Osteoblast (primary cell): Measurements from ENCODE around the gene YY1. TPM values are rescaled to one million over a fixed set of nuclear protein-coding genes. Genes with fewer than 3 reads are reported as not detected.
"Not testable (repeated sequence)": the region's sequence is repeated elsewhere in the genome, so short reads cannot be mapped to it uniquely, and the experiment has no call there.

Source experiments
- DNase-seq: peaks from one replicate; pipeline ENCODE4 v3.0.0; 2011; ENCODE audit warnings: low spot score, mixed read lengths; ENCODE audit not compliant: insufficient read length; ENCODE audit errors: missing footprints
- H2AFZ ChIP-seq: 2 replicates; pipeline ENCODE4 v1.6.0; 2011; ENCODE audit warnings: mild to moderate bottlenecking, low read length
- H3K27ac ChIP-seq: 2 replicates; pipeline ENCODE4 v1.5.1; 2011; ENCODE audit warnings: mild to moderate bottlenecking, low read depth, low read length, moderate library complexity
- H3K27me3 ChIP-seq: 2 replicates; pipeline ENCODE4 v1.6.0; 2012; ENCODE audit warnings: mild to moderate bottlenecking, control low read depth, inconsistent platforms, low read length, moderate library complexity; ENCODE audit not compliant: insufficient read depth
- H3K36me3 ChIP-seq: 2 replicates; pipeline ENCODE4 v1.5.1; 2011; ENCODE audit warnings: mild to moderate bottlenecking, low read length, control low read depth, moderate library complexity; ENCODE audit not compliant: insufficient read depth
- H3K4me1 ChIP-seq: 2 replicates; pipeline ENCODE4 v1.5.1; 2011; ENCODE audit warnings: mild to moderate bottlenecking, low read length, control low read depth, moderate library complexity; ENCODE audit not compliant: insufficient read depth
- H3K4me2 ChIP-seq: 2 replicates; pipeline ENCODE4 v1.6.0; 2011; ENCODE audit warnings: mild to moderate bottlenecking, low read length; ENCODE audit not compliant: insufficient read depth
- H3K4me3 ChIP-seq: fragments of 200-600 bp; sonication (generic); 3 replicates; pipeline ENCODE4 v1.5.1; 2012; ENCODE audit warnings: mild to moderate bottlenecking, low read length, inconsistent platforms; ENCODE audit not compliant: insufficient read depth
- H3K79me2 ChIP-seq: 2 replicates; pipeline ENCODE4 v1.6.0; 2012; ENCODE audit warnings: mild to moderate bottlenecking, low read length, control low read depth, inconsistent platforms; ENCODE audit not compliant: insufficient read depth
- H3K9me3 ChIP-seq: 2 replicates; pipeline ENCODE4 v1.5.1; 2011; ENCODE audit warnings: low read depth, low read length, control low read depth
- H4K20me1 ChIP-seq: 2 replicates; pipeline ENCODE4 v1.6.0; 2012; ENCODE audit warnings: mild to moderate bottlenecking, low read length, control low read depth; ENCODE audit not compliant: insufficient read depth
- total RNA-seq: library from RNA; depleted of rRNA; stranded (reverse); fragments of >200 nt; gene quantifications from 2 replicates; pipeline ENCODE4 v1.2.3, GENCODE V29; 2012
- TF ChIP-seq, protein P1 (sequence below): IDR thresholded peaks from 2 replicates; pipeline ENCODE4 v1.5.1; 2011; ENCODE audit warnings: mild to moderate bottlenecking, low read depth, low read length, moderate library complexity; ENCODE audit errors: extremely low read depth

The YY1 gene
- total RNA-seq, 1 donor, result 45.2 TPM

DNA sequence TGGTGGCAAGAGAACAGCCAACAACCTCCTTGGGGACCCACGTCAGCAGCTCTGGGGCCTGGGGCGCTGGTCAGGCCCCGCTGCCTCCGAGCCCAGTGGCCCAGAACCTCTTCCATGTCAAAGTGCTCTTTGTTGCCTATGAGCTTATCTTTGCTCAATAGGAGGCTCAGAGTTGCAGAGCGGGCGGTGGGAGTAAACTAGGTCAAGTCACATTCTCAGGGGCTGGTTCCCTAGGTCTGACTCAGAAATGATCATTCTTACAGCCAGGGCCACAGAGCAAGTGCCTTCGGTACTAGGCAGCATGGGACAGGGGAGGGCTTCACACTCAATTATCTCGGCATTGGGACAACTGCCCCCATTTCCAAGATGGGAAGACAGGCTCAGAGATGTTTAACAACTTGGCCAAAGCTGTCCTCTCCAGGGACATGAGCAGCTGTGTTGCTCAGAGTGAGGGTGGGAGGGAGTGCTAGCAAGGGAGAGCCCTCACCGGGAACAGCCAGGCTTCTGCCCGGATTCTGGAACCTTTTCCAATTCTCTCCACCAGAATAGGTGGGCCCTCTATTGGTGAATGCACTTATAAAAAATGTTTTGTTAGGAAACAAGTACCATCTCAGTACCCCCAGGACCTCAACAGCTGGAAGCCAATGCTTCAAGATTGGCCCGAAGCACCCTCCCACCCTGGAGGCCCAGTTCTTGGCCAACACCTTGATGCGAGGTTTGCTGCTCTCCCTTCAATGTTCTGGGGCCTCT, 55.4 kb downstream of the YY1 start:
- H3K36me3 ChIP-seq, result no peaks in the 10 kb centered on the region
- H3K4me3 ChIP-seq, result no peak overlapping the region
- H3K9me3 ChIP-seq, result no peaks in the 10 kb centered on the region
- no peak overlapping the region for H3K4me2 ChIP-seq
- H3K27ac ChIP-seq, result peak overlapping the region; percentile 53
- H4K20me1 ChIP-seq, result peaks cover 6% of the 10 kb centered on the region
- no peak overlapping the region for H2AFZ ChIP-seq
- peaks cover 12% of the 10 kb centered on the region for H3K4me1 ChIP-seq
- H3K79me2 ChIP-seq, result no peaks in the 10 kb centered on the region
- peak; percentile 93 for DNase-seq
- no peaks in the 10 kb centered on the region for H3K27me3 ChIP-seq
- TF ChIP-seq, protein P1, sequence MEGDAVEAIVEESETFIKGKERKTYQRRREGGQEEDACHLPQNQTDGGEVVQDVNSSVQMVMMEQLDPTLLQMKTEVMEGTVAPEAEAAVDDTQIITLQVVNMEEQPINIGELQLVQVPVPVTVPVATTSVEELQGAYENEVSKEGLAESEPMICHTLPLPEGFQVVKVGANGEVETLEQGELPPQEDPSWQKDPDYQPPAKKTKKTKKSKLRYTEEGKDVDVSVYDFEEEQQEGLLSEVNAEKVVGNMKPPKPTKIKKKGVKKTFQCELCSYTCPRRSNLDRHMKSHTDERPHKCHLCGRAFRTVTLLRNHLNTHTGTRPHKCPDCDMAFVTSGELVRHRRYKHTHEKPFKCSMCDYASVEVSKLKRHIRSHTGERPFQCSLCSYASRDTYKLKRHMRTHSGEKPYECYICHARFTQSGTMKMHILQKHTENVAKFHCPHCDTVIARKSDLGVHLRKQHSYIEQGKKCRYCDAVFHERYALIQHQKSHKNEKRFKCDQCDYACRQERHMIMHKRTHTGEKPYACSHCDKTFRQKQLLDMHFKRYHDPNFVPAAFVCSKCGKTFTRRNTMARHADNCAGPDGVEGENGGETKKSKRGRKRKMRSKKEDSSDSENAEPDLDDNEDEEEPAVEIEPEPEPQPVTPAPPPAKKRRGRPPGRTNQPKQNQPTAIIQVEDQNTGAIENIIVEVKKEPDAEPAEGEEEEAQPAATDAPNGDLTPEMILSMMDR, result no peak

GRCh38 chr14:100294963-100295330, 56.0 kb downstream of the YY1 start:
- Histone ChIP-seq H4K20me1 (peaks cover 6% of the 10 kb centered on the region), H3K9me3 (no peaks in the 10 kb centered on the region), H3K4me1 (peaks cover 12% of the 10 kb centered on the region), H3K36me3 (no peaks in the 10 kb centered on the region), H3K79me2 (no peaks in the 10 kb centered on the region), H2AFZ (no peak overlapping the region), H3K4me2 (no peak overlapping the region), H3K27ac (no peak overlapping the region), H3K4me3 (no peak overlapping the region), H3K27me3 (no peaks in the 10 kb centered on the region)
- DNase-seq, result no peak
- TF ChIP-seq, protein P1, result no peak

- no peak overlapping the region for H3K27ac ChIP-seq
- H3K4me1 ChIP-seq, result peaks cover 12% of the 10 kb centered on the region
- H4K20me1 ChIP-seq, result peaks cover 6% of the 10 kb centered on the region
- DNase-seq, result peak; percentile 79
- H3K79me2 ChIP-seq, result no peaks in the 10 kb centered on the region
- no peak overlapping the region for H2AFZ ChIP-seq
- no peak overlapping the region for H3K4me3 ChIP-seq
- no peaks in the 10 kb centered on the region for H3K36me3 ChIP-seq
- no peaks in the 10 kb centered on the region for H3K9me3 ChIP-seq
- no peak overlapping the region for H3K4me2 ChIP-seq
- TF ChIP-seq, protein P1, result no peak
- H3K27me3 ChIP-seq, result no peaks in the 10 kb centered on the region
Measured at GRCh38 chr14:100295376-100296105, 56.6 kb downstream of the YY1 start.

DNA sequence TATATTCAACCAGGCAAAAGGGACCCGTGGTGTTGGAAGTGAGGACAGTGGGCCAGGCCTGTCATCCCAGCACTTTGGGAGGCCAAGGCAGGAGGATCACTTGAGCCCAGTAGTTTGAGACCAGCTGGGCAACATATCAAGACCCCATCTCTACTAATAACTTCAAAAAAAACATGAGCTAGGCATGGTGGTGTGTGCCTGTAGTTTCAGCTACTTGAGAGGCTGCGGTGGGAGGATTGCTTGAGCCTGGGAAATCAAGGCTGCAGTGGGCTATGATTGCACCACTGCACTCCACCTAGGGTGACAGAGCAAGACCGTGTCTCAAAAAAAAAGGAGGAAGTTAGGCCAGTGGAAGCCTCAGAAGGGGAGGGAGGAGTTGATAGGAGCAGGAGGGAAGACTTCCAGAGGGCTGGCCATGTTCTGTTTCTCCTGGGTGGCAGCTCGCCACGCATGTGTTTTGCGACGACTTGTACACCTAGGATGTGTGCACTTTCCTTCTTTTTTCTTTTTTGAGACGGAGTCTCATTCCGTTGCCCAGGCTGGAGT, 57.2 kb downstream of the YY1 start:
- no peaks in the 10 kb centered on the region for H3K9me3 ChIP-seq
- TF ChIP-seq, protein P1, result no peak
- H3K79me2 ChIP-seq, result no peaks in the 10 kb centered on the region
- H3K4me2 ChIP-seq, result no peak overlapping the region
- peaks cover 6% of the 10 kb centered on the region for H4K20me1 ChIP-seq
- peaks cover 12% of the 10 kb centered on the region for H3K4me1 ChIP-seq
- H2AFZ ChIP-seq, result no peak overlapping the region
- H3K36me3 ChIP-seq, result no peaks in the 10 kb centered on the region
- DNase-seq, result peak; percentile 45
- no peak overlapping the region for H3K27ac ChIP-seq
- H3K4me3 ChIP-seq, result no peak overlapping the region
- no peaks in the 10 kb centered on the region for H3K27me3 ChIP-seq

DNA sequence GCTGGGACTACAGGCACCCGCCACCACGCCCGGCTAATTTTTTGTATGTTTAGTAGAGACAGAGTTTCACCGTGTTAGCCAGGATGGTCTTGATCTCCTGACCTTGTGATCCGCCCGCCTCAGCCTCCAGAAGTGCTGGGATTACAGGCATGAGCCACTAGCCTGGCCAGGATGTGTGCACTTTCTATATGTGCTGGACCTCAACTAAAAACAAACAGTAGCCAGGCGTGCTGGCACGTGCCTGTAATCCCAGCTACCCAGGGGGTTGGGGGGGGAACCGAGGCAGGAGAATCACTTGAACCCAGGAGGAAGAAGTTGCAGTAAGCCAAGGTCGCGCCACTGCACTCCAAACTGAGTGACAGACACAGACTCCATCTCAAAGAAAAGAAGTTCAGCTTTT, 57.8 kb downstream of the YY1 start:
- H2AFZ ChIP-seq, H3K36me3 ChIP-seq, H3K27me3 ChIP-seq, H3K9me3 ChIP-seq, H3K79me2 ChIP-seq, H3K4me3 ChIP-seq, H4K20me1 ChIP-seq: not testable (repeated sequence)
- DNase-seq, result peak; percentile 46
- Histone ChIP-seq H3K27ac (peak overlapping the region; percentile 66), H3K4me1 (peaks cover 12% of the 10 kb centered on the region), H3K4me2 (peak overlapping the region; percentile 58)
